Myocyte (in vitro differentiated cells): ENCODE measurements around the gene XRCC5. TPM values are rescaled to one million over a fixed set of nuclear protein-coding genes. Genes with fewer than 3 reads are reported as not detected.
A peak's percentile ranks its signal among the peaks of the same experiment; 100 is the strongest.
"Not testable (repeated sequence)": the region's sequence is repeated elsewhere in the genome, so short reads cannot be mapped to it uniquely, and the experiment has no call there.

Experiments
- DNase-seq: peaks from one replicate; pipeline ENCODE4 v3.0.0-alpha.2; 2012; ENCODE audit warnings: low read depth
- polyA plus RNA-seq: library from polyadenylated mRNA; unstranded; fragments of >200 nt; gene quantifications from one replicate; pipeline ENCODE4 v1.2.1, GENCODE V29; 2012; ENCODE audit warnings: missing spikeins
- total RNA-seq: library from RNA; depleted of rRNA; stranded (reverse); fragments of >200 nt; gene quantifications from 2 replicates; pipeline ENCODE4 v1.2.3, GENCODE V29; 2014

The XRCC5 gene
- total RNA-seq: 278 and 290 TPM in 2 replicates
- polyA plus RNA-seq: 111 TPM

GRCh38 chr2:216108967-216109921, at the start of gene XRCC5:
TSS of gene XRCC5 (plus strand) at chr2:216109348. CDS start at chr2:216109437, 89 bp downstream.
- peak; percentile 96 for DNase-seq

GRCh38 chr2:216064014-216064630, 45.0 kb upstream of the XRCC5 start:
- peak; percentile 22 for DNase-seq

GRCh38 chr2:216064665-216065064, 44.5 kb upstream of the XRCC5 start:
- no peak for DNase-seq

GRCh38 chr2:216066230-216066629, 42.9 kb upstream of the XRCC5 start:
- no peak for DNase-seq

- no peak for DNase-seq
These were observed 40.1 kb upstream of the XRCC5 start for GRCh38 chr2:216069028-216069427.

GRCh38 chr2:216070195-216070594, 39.0 kb upstream of the XRCC5 start:
- DNase-seq: no peak

- DNase-seq: no peak
These were observed 37.9 kb upstream of the XRCC5 start for GRCh38 chr2:216071111-216071851.

- no peak for DNase-seq
These were observed 36.7 kb upstream of the XRCC5 start for GRCh38 chr2:216072473-216072872.

- no peak for DNase-seq
These were observed 35.4 kb upstream of the XRCC5 start for GRCh38 chr2:216073773-216074172.

- no peak for DNase-seq
These were observed 34.8 kb upstream of the XRCC5 start for GRCh38 chr2:216074380-216074779.

- no peak for DNase-seq
These were observed 34.4 kb upstream of the XRCC5 start for GRCh38 chr2:216074794-216075193.

GRCh38 chr2:216075510-216076485, 33.4 kb upstream of the XRCC5 start:
- no peak for DNase-seq

GRCh38 chr2:216078776-216079175, 30.4 kb upstream of the XRCC5 start:
- no peak for DNase-seq

GRCh38 chr2:216080048-216080447, 29.1 kb upstream of the XRCC5 start:
- DNase-seq: not testable (repeated sequence)

- no peak for DNase-seq
These were observed 28.1 kb upstream of the XRCC5 start for GRCh38 chr2:216081012-216081411.

GRCh38 chr2:216081487-216082116, 27.5 kb upstream of the XRCC5 start, which contains the start of the genes PECR and TMEM169:
TSS of gene PECR (minus strand) at chr2:216081809. CDS start at chr2:216081741, 68 bp downstream.
TSS of gene TMEM169 (plus strand) at chr2:216081919. CDS start at chr2:216095964, 14,045 bp downstream.
- peak; percentile 83 for DNase-seq

- DNase-seq: peak; percentile 18
These were observed 26.9 kb upstream of the XRCC5 start for GRCh38 chr2:216082117-216082711.

GRCh38 chr2:216082805-216083204, 26.3 kb upstream of the XRCC5 start:
- peak; percentile 74 for DNase-seq
